H1 (cell line): ENCODE results near the gene STRIP2. TPM values are rescaled to one million over a fixed set of nuclear protein-coding genes. Genes with fewer than 3 reads are reported as not detected.

Source experiments
- CHD7 ChIP-seq: fragments of 300-600 bp; sonication (generic); IDR thresholded peaks from 2 replicates; pipeline ENCODE4 v1.7.1; 2012; ENCODE audit warnings: low read length, moderate library complexity, mild to moderate bottlenecking, inconsistent platforms; ENCODE audit not compliant: insufficient replicate concordance
- PHF8 ChIP-seq: fragments of 200-600 bp; sonication (generic); conservative IDR thresholded peaks from 2 replicates; pipeline ENCODE4 v1.7.1; 2012; ENCODE audit warnings: low read depth, mild to moderate bottlenecking, inconsistent platforms, low read length, moderate library complexity
- SUZ12 ChIP-seq: fragments of 200-600 bp; sonication (generic); IDR thresholded peaks from 2 replicates; pipeline ENCODE4 v1.6.1; 2012; ENCODE audit warnings: mild to moderate bottlenecking, inconsistent platforms, low read length, moderate library complexity, mixed read lengths
- TCF12 ChIP-seq: IDR thresholded peaks from 2 replicates; pipeline ENCODE4 v1.6.1; 2011; ENCODE audit warnings: low read depth, mild to moderate bottlenecking, low read length
- polyA plus RNA-seq, 7 experiments: library from polyadenylated mRNA; depleted of rRNA in 3 of 7; stranded (reverse) in 5 of 7; unstranded in 2 of 7; fragments of >200 nt in 5 of 7; fragments of 200-250 nt in 2 of 7; gene quantifications; 1 replicate in 5 of 7; 2 replicates in 1 of 7; 4 replicates in 1 of 7; pipeline versions ENCODE4 v1.2.1 to v1.2.3, GENCODE V29; 2011 to 2013; ENCODE audit warnings: missing spikeins in 2 of 7, mixed read lengths in 2 of 7
- total RNA-seq: library from RNA; stranded (reverse); fragmentation: NEBNext Ultra II Directional; extraction: Animal tissue kit (Norgen Biotek cat#: 25700); gene quantifications from 2 replicates; pipeline ENCODE4 v1.2.1, GENCODE V29; 2021

Gene STRIP2
- total and polyA plus RNA-seq, 2 of the 8 experiments (the other 6 are each of a cell fraction or from before 2014, with no cell fraction given) = 5.3 to 8.2 TPM

GRCh38 chr7:129394982-129395914 lies 39.0 kb upstream of the STRIP2 start (continued):
- TF ChIP-seq CHD7 (no peak), TCF12 (no peak), PHF8 (no peak), SUZ12 (no peak)
